H9 (cell line): ENCODE results near the gene TRA2B. TPM values are rescaled to one million over a fixed set of nuclear protein-coding genes. Genes with fewer than 3 reads are reported as not detected.
"Not testable (repeated sequence)": the region's sequence is repeated elsewhere in the genome, so short reads cannot be mapped to it uniquely, and the experiment has no call there.

Experiments used
- DNase-seq: peaks from one replicate; pipeline ENCODE4 v3.0.0-alpha.2; 2017
- H2AFZ ChIP-seq: one replicate; pipeline ENCODE4 v1.6.1; 2013; ENCODE audit warnings: mild to moderate bottlenecking, low read length, control low read depth, moderate library complexity
- H2AK5ac ChIP-seq: 2 replicates; pipeline ENCODE4 v1.6.1; 2013; ENCODE audit warnings: low read length, control low read depth, mixed read lengths; ENCODE audit not compliant: insufficient read length
- H2BK120ac ChIP-seq: one replicate; pipeline ENCODE4 v1.6.1; 2013; ENCODE audit warnings: low read depth, mild to moderate bottlenecking, low read length, control low read depth, inconsistent platforms; ENCODE audit not compliant: poor library complexity, severe bottlenecking
- H2BK12ac ChIP-seq: 2 replicates; pipeline ENCODE4 v1.6.1; 2013; ENCODE audit warnings: low read length, control low read depth, mixed read lengths, low read depth; ENCODE audit not compliant: insufficient read length
- H2BK15ac ChIP-seq: 2 replicates; pipeline ENCODE4 v1.6.1; 2013; ENCODE audit warnings: low read depth, low read length, control low read depth
- H2BK20ac ChIP-seq: one replicate; pipeline ENCODE4 v1.6.1; 2013; ENCODE audit warnings: low read depth, mild to moderate bottlenecking, low read length, control low read depth, inconsistent platforms; ENCODE audit not compliant: poor library complexity, severe bottlenecking
- H2BK5ac ChIP-seq: 2 replicates; pipeline ENCODE4 v1.6.1; 2013; ENCODE audit warnings: low read length, control low read depth, mixed read lengths; ENCODE audit not compliant: insufficient read length
- H3K14ac ChIP-seq: 2 replicates; pipeline ENCODE4 v1.6.1; 2013; ENCODE audit warnings: low read length, control low read depth; ENCODE audit not compliant: insufficient read depth
- H3K18ac ChIP-seq: 2 replicates; pipeline ENCODE4 v1.6.1; 2013; ENCODE audit warnings: low read depth, mild to moderate bottlenecking, mixed read lengths, low read length, control low read depth; ENCODE audit not compliant: insufficient read length
- H3K23ac ChIP-seq: 2 replicates; pipeline ENCODE4 v1.6.1; 2013; ENCODE audit warnings: low read length, control low read depth, mixed read lengths, low read depth; ENCODE audit not compliant: insufficient read length
- H3K23me2 ChIP-seq: 2 replicates; pipeline ENCODE4 v1.6.1; 2013; ENCODE audit warnings: low read depth, mild to moderate bottlenecking, mixed read lengths, low read length, control low read depth; ENCODE audit not compliant: insufficient read length, poor library complexity, severe bottlenecking
- H3K27ac ChIP-seq: 2 replicates; pipeline ENCODE4 v1.5.1; 2013; ENCODE audit warnings: low read length, control low read depth, mixed read lengths, low read depth; ENCODE audit not compliant: insufficient read length
- H3K27me3 ChIP-seq: 2 replicates; pipeline ENCODE4 v1.6.1; 2013; ENCODE audit warnings: low read length, control low read depth, inconsistent platforms; ENCODE audit not compliant: insufficient read depth
- H3K4ac ChIP-seq: 2 replicates; pipeline ENCODE4 v1.6.1; 2013; ENCODE audit warnings: low read depth, mild to moderate bottlenecking, control low read depth, inconsistent platforms, low read length, moderate library complexity
- H3K4me1 ChIP-seq: 2 replicates; pipeline ENCODE4 v1.6.1; 2013; ENCODE audit warnings: low read length, control low read depth, inconsistent platforms; ENCODE audit not compliant: insufficient read depth
- H3K4me2 ChIP-seq: 2 replicates; pipeline ENCODE4 v1.6.1; 2013; ENCODE audit warnings: low read length, control low read depth, mixed read lengths; ENCODE audit not compliant: insufficient read length, insufficient read depth
- H3K56ac ChIP-seq: 2 replicates; pipeline ENCODE4 v1.6.1; 2013; ENCODE audit warnings: low read depth, mild to moderate bottlenecking, mixed read lengths, low read length, control low read depth; ENCODE audit not compliant: insufficient read length
- H3K79me1 ChIP-seq: 2 replicates; pipeline ENCODE4 v1.6.1; 2013; ENCODE audit warnings: low read depth, mild to moderate bottlenecking, moderate library complexity, low read length, control low read depth, inconsistent platforms; ENCODE audit not compliant: insufficient read depth, poor library complexity, severe bottlenecking
- H3K79me2 ChIP-seq: 2 replicates; pipeline ENCODE4 v1.6.1; 2013; ENCODE audit warnings: low read length, control low read depth, inconsistent platforms; ENCODE audit not compliant: insufficient read depth
- H3K9ac ChIP-seq: 2 replicates; pipeline ENCODE4 v1.6.1; 2013; ENCODE audit warnings: low read length, control low read depth, mixed read lengths; ENCODE audit not compliant: insufficient read length; ENCODE audit errors: extremely low read depth
- H3K9me3 ChIP-seq: one replicate; pipeline ENCODE4 v1.6.1; 2013; ENCODE audit warnings: low read depth, low read length, inconsistent platforms; ENCODE audit not compliant: control insufficient read depth
- H3T11ph ChIP-seq: one replicate; pipeline ENCODE4 v1.6.1; 2013; ENCODE audit warnings: mild to moderate bottlenecking, low read length, control low read depth, inconsistent platforms
- H4K20me1 ChIP-seq: one replicate; pipeline ENCODE4 v1.6.1; 2013; ENCODE audit not compliant: control insufficient read depth, insufficient read length, insufficient read depth
- H4K5ac ChIP-seq: 2 replicates; pipeline ENCODE4 v1.6.1; 2013; ENCODE audit warnings: low read depth, mild to moderate bottlenecking, mixed read lengths, low read length, control low read depth; ENCODE audit not compliant: insufficient read length
- H4K8ac ChIP-seq: replicated peaks from 2 replicates; pipeline ENCODE4 v1.6.1; 2013; ENCODE audit warnings: low read length, control low read depth, mixed read lengths, low read depth; ENCODE audit not compliant: insufficient read length
- H4K91ac ChIP-seq: 2 replicates; pipeline ENCODE4 v1.6.1; 2013; ENCODE audit warnings: low read depth, mild to moderate bottlenecking, moderate library complexity, mixed read lengths, low read length, control low read depth; ENCODE audit not compliant: insufficient read length
- H3K27ac Mint-ChIP-seq, 3 experiments: 2 replicates in 2 of 3; 3 replicates in 1 of 3; pipeline ENCODE4 v1.8.0; 2020 to 2021; ENCODE audit warnings: mixed read lengths in 3 of 3, mild to moderate bottlenecking in 1 of 3, moderate library complexity in 1 of 3
- H3K27me3 Mint-ChIP-seq: 2 replicates; pipeline ENCODE4 v1.8.0; 2021; ENCODE audit warnings: low read depth, mild to moderate bottlenecking, moderate library complexity, mixed read lengths
- H3K36me3 Mint-ChIP-seq, 3 experiments: 2 replicates in 2 of 3; 3 replicates in 1 of 3; pipeline ENCODE4 v1.8.0; 2020 to 2021; ENCODE audit warnings: low read depth in 3 of 3, mixed read lengths in 3 of 3; ENCODE audit not compliant: insufficient read depth in 1 of 3
- H3K4me1 Mint-ChIP-seq, 2 experiments: 2 replicates each; pipeline ENCODE4 v1.8.0; 2020; ENCODE audit warnings: mixed read lengths in 2 of 2
- H3K4me3 Mint-ChIP-seq, 2 experiments: 2 replicates in 1 of 2; 3 replicates in 1 of 2; pipeline ENCODE4 v1.8.0; 2020 to 2021; ENCODE audit warnings: mild to moderate bottlenecking in 2 of 2, mixed read lengths in 2 of 2, moderate library complexity in 1 of 2
- H3K9me3 Mint-ChIP-seq, 2 experiments: 2 replicates in 1 of 2; 3 replicates in 1 of 2; pipeline ENCODE4 v1.8.0; 2020; ENCODE audit warnings: mild to moderate bottlenecking in 2 of 2, mixed read lengths in 2 of 2, moderate library complexity in 1 of 2
- WGBS: extraction: QIAGEN DNeasy Blood & Tissue Kit; methylation state at CpG from one replicate; pipeline ENCODE4 v1.1.7; 2013; ENCODE audit warnings: missing lambda C conversion rate, low lambda C conversion rate, mixed read lengths; ENCODE audit not compliant: insufficient read length; ENCODE audit errors: extremely low coverage; 5-methylcytosine and 5-hydroxymethylcytosine counted together
- total RNA-seq: library from RNA; stranded (reverse); gene quantifications from 2 replicates; pipeline ENCODE4 v1.2.1, GENCODE V29; 2021

The TRA2B gene
- total RNA-seq, 1 experiment from 2014 or later, result 344 TPM

DNA sequence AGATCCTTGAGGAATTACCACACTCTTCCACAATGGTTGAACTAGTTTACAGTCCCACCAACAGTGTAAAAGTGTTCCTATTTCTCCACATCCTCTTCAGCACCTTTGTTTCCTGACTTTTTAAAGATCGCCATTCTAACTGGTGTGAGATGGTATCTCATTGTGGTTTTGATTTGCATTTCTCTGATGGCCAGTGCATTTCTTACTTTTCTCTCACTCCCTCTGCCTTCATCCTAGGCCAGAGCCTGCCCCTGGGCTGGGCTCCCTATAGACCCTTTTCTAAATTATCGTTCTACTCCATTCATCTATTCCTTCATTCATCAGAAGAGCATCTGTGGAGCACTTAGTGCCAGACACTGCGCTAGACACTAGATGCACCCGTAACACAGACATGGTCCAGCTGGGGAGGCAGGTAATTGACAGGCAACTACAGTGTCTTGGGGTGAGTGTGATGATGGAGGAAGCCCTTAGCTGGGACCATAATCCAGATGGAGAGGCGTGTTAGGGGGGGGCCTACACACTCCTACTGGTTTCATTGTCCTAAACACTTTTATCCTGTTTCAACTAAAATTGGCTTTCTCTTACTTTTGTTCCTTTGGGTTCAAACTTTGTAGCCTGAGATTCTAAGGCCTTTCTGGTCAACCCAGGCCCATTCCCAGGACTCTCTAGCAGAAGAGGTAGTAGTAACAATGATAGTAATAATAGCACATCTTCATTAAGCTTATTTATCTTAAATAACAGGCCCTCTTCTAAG, 27.3 kb downstream of the TRA2B start:
- H3K27me3 Mint-ChIP-seq, H3K9me3 ChIP-seq, H3K9me3 Mint-ChIP-seq, H3K4me2 ChIP-seq, H3T11ph ChIP-seq, H3K23me2 ChIP-seq, H3K14ac ChIP-seq, H4K91ac ChIP-seq, H4K8ac ChIP-seq, H3K18ac ChIP-seq, H4K5ac ChIP-seq, DNase-seq, H3K27ac Mint-ChIP-seq, H3K56ac ChIP-seq, H3K4ac ChIP-seq, H3K9ac ChIP-seq, H2BK5ac ChIP-seq, H3K79me2 ChIP-seq, H2AFZ ChIP-seq, H3K79me1 ChIP-seq, H3K4me1 Mint-ChIP-seq, H2AK5ac ChIP-seq, H3K4me3 Mint-ChIP-seq, H3K23ac ChIP-seq, H3K4me1 ChIP-seq, H2BK12ac ChIP-seq, H3K27me3 ChIP-seq, H2BK20ac ChIP-seq, H2BK120ac ChIP-seq, H4K20me1 ChIP-seq, H2BK15ac ChIP-seq, H3K27ac ChIP-seq: not testable (repeated sequence)
- H3K36me3 Mint-ChIP-seq, result peaks cover 3 to 18% (median 13%) of the 10 kb centered on the region in 3 experiments; a peak in 6 of 7 replicates
- whole genome bisulfite sequencing, result no CpG with 5 or more reads among the region's 5 CpGs

DNA sequence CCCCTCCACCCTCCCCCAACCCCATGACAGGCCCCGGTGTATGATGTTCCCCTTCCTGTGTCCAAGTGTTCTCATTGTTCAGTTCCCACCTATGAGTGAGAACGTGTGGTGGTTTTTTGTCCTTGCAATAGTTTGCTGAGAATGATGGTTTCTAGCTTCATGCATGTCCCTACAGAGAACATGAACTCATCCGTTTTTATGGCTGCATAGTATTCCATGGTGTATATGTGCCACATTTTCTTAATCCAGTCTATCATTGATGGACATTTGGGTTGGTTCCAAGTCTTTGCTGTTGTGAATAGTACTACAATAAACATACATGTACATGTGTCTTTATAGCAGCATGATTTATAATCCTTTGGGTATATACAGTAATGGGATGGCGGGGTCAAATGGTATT, 27.9 kb downstream of the TRA2B start:
- H3K79me1 ChIP-seq, H3K27me3 ChIP-seq, H3K23me2 ChIP-seq, H3K9me3 ChIP-seq, H3K23ac ChIP-seq, H3K56ac ChIP-seq, H2BK120ac ChIP-seq, H2AK5ac ChIP-seq, H4K20me1 ChIP-seq, H3K4me3 Mint-ChIP-seq, H3K4me2 ChIP-seq, H3K4me1 Mint-ChIP-seq, H2BK5ac ChIP-seq, H2AFZ ChIP-seq, H2BK12ac ChIP-seq, H3K27ac ChIP-seq, H3K18ac ChIP-seq, H3K27ac Mint-ChIP-seq, H3K4me1 ChIP-seq, H3K14ac ChIP-seq, H4K91ac ChIP-seq, DNase-seq, H3K27me3 Mint-ChIP-seq, H3K79me2 ChIP-seq, H2BK20ac ChIP-seq, H3T11ph ChIP-seq, H4K8ac ChIP-seq, H3K9ac ChIP-seq, H3K4ac ChIP-seq, H2BK15ac ChIP-seq, H4K5ac ChIP-seq, H3K9me3 Mint-ChIP-seq: not testable (repeated sequence)
- no CpG with 5 or more reads among the region's 4 CpGs for WGBS
- peaks cover 0 to 13% (median 8%) of the 10 kb centered on the region in 3 experiments; a peak in 5 of 7 replicates for H3K36me3 Mint-ChIP-seq
